Small intestine (tissue), 16 donors: ENCODE results near the gene KLK1. TPM values are rescaled to one million over a fixed set of nuclear protein-coding genes. Genes with fewer than 3 reads are reported as not detected.
A peak's percentile ranks its signal among the peaks of the same experiment; 100 is the strongest.

ENCODE experiments used
- DNase-seq, 2 donors: peaks; one replicate each; pipeline versions ENCODE4 v3.0.0 to v3.0.0-alpha.2; 2013
- FAIRE-seq: peaks from 2 replicates; lab custom pipeline; 2012; peaks lifted over from hg19 to GRCh38; lab: Jason Lieb, UNC
- H3K27ac ChIP-seq, 3 donors: one replicate each; pipeline ENCODE4 v1.5.1; 2013; ENCODE audit warnings: low read length in 2 of 3, mild to moderate bottlenecking in 2 of 3, control low read depth in 1 of 3, inconsistent platforms in 1 of 3, low read depth in 1 of 3, moderate library complexity in 1 of 3
- H3K27me3 ChIP-seq, 3 donors: one replicate each; pipeline ENCODE4 v1.6.1; 2013; ENCODE audit warnings: low read length in 3 of 3, inconsistent platforms in 1 of 3; ENCODE audit not compliant: control insufficient read depth in 3 of 3, insufficient read depth in 3 of 3
- H3K36me3 ChIP-seq, 3 donors: one replicate each; pipeline ENCODE4 v1.6.1; 2013; ENCODE audit warnings: low read length in 3 of 3, inconsistent platforms in 1 of 3, low read depth in 1 of 3, mild to moderate bottlenecking in 1 of 3, moderate library complexity in 1 of 3; ENCODE audit not compliant: control insufficient read depth in 3 of 3, insufficient read depth in 2 of 3
- H3K4me1 ChIP-seq, 3 donors: one replicate each; pipeline ENCODE4 v1.6.1; 2013; ENCODE audit warnings: low read length in 2 of 3, inconsistent platforms in 1 of 3, low read depth in 1 of 3, mild to moderate bottlenecking in 1 of 3, moderate library complexity in 1 of 3; ENCODE audit not compliant: control insufficient read depth in 3 of 3, insufficient read depth in 2 of 3
- H3K4me3 ChIP-seq, 3 donors: one replicate each; pipeline ENCODE4 v1.5.1; 2013; ENCODE audit warnings: low read length in 3 of 3, control low read depth in 1 of 3, inconsistent platforms in 1 of 3, low read depth in 1 of 3, mild to moderate bottlenecking in 1 of 3, moderate library complexity in 1 of 3
- H3K9me3 ChIP-seq, 2 donors: one replicate each; pipeline ENCODE4 v1.6.1; 2013; ENCODE audit warnings: low read depth in 1 of 2, low read length in 1 of 2; ENCODE audit not compliant: control insufficient read depth in 2 of 2, insufficient read depth in 1 of 2
- WGBS, 3 donors: extraction: QIAGEN DNeasy Blood & Tissue Kit; methylation state at CpG; one replicate each; pipeline ENCODE4 v1.1.7; 2013; 5-methylcytosine and 5-hydroxymethylcytosine counted together
- long read RNA-seq, 10 donors: transcript quantifications; one replicate each; lab custom pipeline, GENCODE V29; 2026
- polyA plus RNA-seq, 4 donors: library from polyadenylated mRNA; stranded (reverse) in 3 of 4; unstranded in 1 of 4; fragments of 200-250 nt in 3 of 4; fragments of 120-200 nt in 1 of 4; gene quantifications; one replicate each; pipeline versions ENCODE4 v1.2.1 to v1.2.3, GENCODE V29; 2013
- donor health status: healthy with polysubstance abuse.
- donor health status: control.
- donor health status: control.
- donor health status: Bipolar disorder and iron deficiency.
- donor health status: healthy.

The KLK1 gene
- 10 to 100 TPM; 12.5 to 48.9 (median 29.8) TPM for polyA plus RNA-seq
- long read RNA-seq, donor 1, transcript KLK1-204 (3 exons, 912 nt), result major isoform, 42 of 53 reads
- long read RNA-seq, donor 1, partial matches to known transcripts, result 8 of 53 reads
- long read RNA-seq, donor 1, other reads (novel, unspliced or antisense), result 0 of 53 reads
- long read RNA-seq, donor 2, transcript KLK1-204 (3 exons, 912 nt), result major isoform, 7 of 7 reads
- long read RNA-seq, donor 2, partial matches to known transcripts, result 0 of 7 reads
- long read RNA-seq, donor 2, other reads (novel, unspliced or antisense), result 0 of 7 reads
- long read RNA-seq, donor 3, transcript KLK1-204 (3 exons, 912 nt), result major isoform, 5 of 27 reads
- long read RNA-seq, donor 3, partial matches to known transcripts, result 21 of 27 reads
- long read RNA-seq, donor 3, other reads (novel, unspliced or antisense), result 0 of 27 reads
- long read RNA-seq, donor 4, partial matches to known transcripts, result 0 of 1 reads
- long read RNA-seq, donor 4, other reads (novel, unspliced or antisense), result 0 of 1 reads
- long read RNA-seq, donor 5, partial matches to known transcripts, result 0 of 3 reads
- long read RNA-seq, donor 5, other reads (novel, unspliced or antisense), result 0 of 3 reads
- long read RNA-seq, donor 6, transcript KLK1-204 (3 exons, 912 nt), result major isoform, 10 of 10 reads
- long read RNA-seq, donor 6, partial matches to known transcripts, result 0 of 10 reads
- long read RNA-seq, donor 6, other reads (novel, unspliced or antisense), result 0 of 10 reads
- long read RNA-seq, donor 7, partial matches to known transcripts, result 0 of 3 reads
- long read RNA-seq, donor 7, other reads (novel, unspliced or antisense), result 0 of 3 reads
- long read RNA-seq, donor 8, partial matches to known transcripts, result 0 of 1 reads
- long read RNA-seq, donor 8, other reads (novel, unspliced or antisense), result 0 of 1 reads
- long read RNA-seq, donor 9, partial matches to known transcripts, result 0 of 3 reads
- long read RNA-seq, donor 9, other reads (novel, unspliced or antisense), result 0 of 3 reads
- long read RNA-seq, donor 10, transcript KLK1-201 (5 exons, 866 nt), result minor isoform, 9 of 67 reads
- long read RNA-seq, donor 10, transcript KLK1-204 (3 exons, 912 nt), result major isoform, 47 of 67 reads
- long read RNA-seq, donor 10, partial matches to known transcripts, result 11 of 67 reads
- long read RNA-seq, donor 10, other reads (novel, unspliced or antisense), result 0 of 67 reads

- WGBS, 3 donors, result 24 to 53% (median 26%) methylated on average over 13 to 14 of the region's 14 CpGs
- DNase-seq, result peak; percentile 68 to 80
- H3K4me1 ChIP-seq, result peaks cover 0 to 40% (median 2%) of the 10 kb centered on the region in 3 donors
- no peak within 1 kb of the TSS for H3K4me3 ChIP-seq
- H3K9me3 ChIP-seq, result peaks cover 0 to 3% of the 10 kb centered on the region in 2 donors
- no peak for FAIRE-seq
- peak within 1 kb of the TSS in 1 of 3 donors; percentile 28 for H3K27ac ChIP-seq
- H3K27me3 ChIP-seq, result peaks cover 0 to 18% (median 16%) of the 10 kb centered on the region in 3 donors
- H3K36me3 ChIP-seq, result no peaks in the 10 kb centered on the region
These were observed at the start of gene KLK1 for GRCh38 chr19:50823389-50824042. KLK1 (minus strand) TSS chr19:50823787; CDS start chr19:50823748, 39 bp downstream.

GRCh38 chr19:50873056-50873455, 49.5 kb upstream of the KLK1 start, which contains the start of gene KLK2:
KLK2 (plus strand) TSS chr19:50873439; CDS start chr19:50873474, 35 bp downstream.
- H3K27me3 ChIP-seq, result peaks cover 0 to 18% (median 3%) of the 10 kb centered on the region in 3 donors
- FAIRE-seq, result no peak
- WGBS, 3 donors, result 69 to 78% (median 71%) methylated on average over 3 of the region's 3 CpGs

GRCh38 chr19:50870417-50871089, 47.0 kb upstream of the KLK1 start:
- Histone ChIP-seq H3K27me3 (peaks cover 0 to 12% (median 3%) of the 10 kb centered on the region in 3 donors), H3K9me3 (no peaks in the 10 kb centered on the region), H3K27ac (no peak overlapping the region), H3K4me3 (no peak overlapping the region), H3K36me3 (no peaks in the 10 kb centered on the region), H3K4me1 (no peaks in the 10 kb centered on the region)
- WGBS, 3 donors, result 54 to 73% (median 70%) methylated on average over 26 of the region's 26 CpGs
- FAIRE-seq (no peak), DNase-seq (peak; percentile 12 to 13)

More at GRCh38 chr19:50873056-50873455, 49.5 kb upstream of the KLK1 start, which contains the start of gene KLK2:
- Histone ChIP-seq H3K27ac (no peak within 1 kb of the TSS), H3K4me1 (no peaks in the 10 kb centered on the region), H3K36me3 (no peaks in the 10 kb centered on the region), H3K9me3 (no peaks in the 10 kb centered on the region), H3K4me3 (no peak within 1 kb of the TSS)
- no peak for DNase-seq

- H3K4me1 ChIP-seq, result no peaks in the 10 kb centered on the region
- H3K9me3 ChIP-seq, result no peaks in the 10 kb centered on the region
- 24 to 67% (median 47%) methylated on average over 4 of the region's 4 CpGs for WGBS, 3 donors
- H3K36me3 ChIP-seq, result no peaks in the 10 kb centered on the region
- peaks cover 0 to 12% (median 3%) of the 10 kb centered on the region in 3 donors for H3K27me3 ChIP-seq
- FAIRE-seq, result no peak
- H3K27ac ChIP-seq, result no peak overlapping the region
- no peak for DNase-seq
- no peak overlapping the region for H3K4me3 ChIP-seq
These were observed 45.9 kb upstream of the KLK1 start for GRCh38 chr19:50869479-50869878.

- Histone ChIP-seq H3K27ac (no peak overlapping the region), H3K9me3 (no peaks in the 10 kb centered on the region), H3K36me3 (no peaks in the 10 kb centered on the region), H3K4me1 (no peaks in the 10 kb centered on the region), H3K27me3 (peaks cover 0 to 4% (median 2%) of the 10 kb centered on the region in 3 donors), H3K4me3 (no peak overlapping the region)
- no peak for DNase-seq
- WGBS, 3 donors, result 69 to 75% (median 73%) methylated on average over 7 of the region's 7 CpGs
- FAIRE-seq, result no peak
These were observed 38.1 kb upstream of the KLK1 start for GRCh38 chr19:50861496-50862286.

GRCh38 chr19:50861010-50861409, 37.4 kb upstream of the KLK1 start:
- peaks cover 0 to 4% (median 2%) of the 10 kb centered on the region in 3 donors for H3K27me3 ChIP-seq

GRCh38 chr19:50859849-50860248, 36.3 kb upstream of the KLK1 start:
- Histone ChIP-seq H3K36me3 (no peaks in the 10 kb centered on the region), H3K4me1 (no peaks in the 10 kb centered on the region), H3K4me3 (no peak overlapping the region), H3K27me3 (peaks cover 0 to 4% (median 2%) of the 10 kb centered on the region in 3 donors), H3K9me3 (no peaks in the 10 kb centered on the region), H3K27ac (no peak overlapping the region)
- DNase-seq (no peak), FAIRE-seq (no peak)
- WGBS, 3 donors, result 79 to 85% (median 84%) methylated on average over 4 of the region's 4 CpGs

More at GRCh38 chr19:50861010-50861409, 37.4 kb upstream of the KLK1 start:
- Histone ChIP-seq H3K4me1 (no peaks in the 10 kb centered on the region), H3K4me3 (no peak overlapping the region), H3K27ac (no peak overlapping the region), H3K9me3 (no peaks in the 10 kb centered on the region), H3K36me3 (no peaks in the 10 kb centered on the region)
- 71 to 83% (median 77%) methylated on average over 5 of the region's 5 CpGs for WGBS, 3 donors
- DNase-seq (no peak), FAIRE-seq (no peak)
